GM20000 (cell line): ENCODE data around the gene CMPK1.

ENCODE experiments used
- DNase-seq: peaks from one replicate; pipeline ENCODE4 v3.0.0; 2012; ENCODE audit warnings: low spot score
- TF ChIP-seq, protein P1 (sequence below): IDR thresholded peaks from 2 replicates; pipeline ENCODE4 v1.5.1; 2012; ENCODE audit warnings: mild to moderate bottlenecking, control low read depth; ENCODE audit errors: extremely low read depth, missing control alignments

The CMPK1 gene

DNA sequence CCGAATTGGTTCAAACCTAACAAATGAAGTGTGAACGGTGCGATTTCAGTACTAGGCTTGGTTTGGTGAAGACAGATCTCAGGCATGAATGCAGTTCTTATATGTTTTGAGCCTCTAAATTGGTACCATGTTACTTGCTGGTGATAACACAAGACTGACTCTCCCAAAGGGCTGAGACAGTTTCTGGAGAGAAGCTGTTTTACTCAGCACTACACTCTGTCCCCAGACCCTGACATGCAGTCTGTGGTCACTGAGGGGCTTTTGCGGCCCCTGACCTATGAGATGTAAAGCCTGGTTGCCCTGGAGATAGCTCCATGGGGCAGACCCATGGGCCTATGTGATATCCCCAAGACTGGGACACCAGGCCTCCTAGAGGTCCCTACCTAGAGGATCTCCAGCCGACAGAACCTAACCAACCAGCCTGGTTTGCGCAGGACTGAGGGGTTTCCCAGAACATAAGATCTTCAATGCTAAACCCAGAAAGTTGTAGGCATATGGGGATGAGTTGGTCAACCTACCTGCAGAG lies 63.1 kb downstream of the CMPK1 start:
- no peak for DNase-seq
- TF ChIP-seq, protein P1, sequence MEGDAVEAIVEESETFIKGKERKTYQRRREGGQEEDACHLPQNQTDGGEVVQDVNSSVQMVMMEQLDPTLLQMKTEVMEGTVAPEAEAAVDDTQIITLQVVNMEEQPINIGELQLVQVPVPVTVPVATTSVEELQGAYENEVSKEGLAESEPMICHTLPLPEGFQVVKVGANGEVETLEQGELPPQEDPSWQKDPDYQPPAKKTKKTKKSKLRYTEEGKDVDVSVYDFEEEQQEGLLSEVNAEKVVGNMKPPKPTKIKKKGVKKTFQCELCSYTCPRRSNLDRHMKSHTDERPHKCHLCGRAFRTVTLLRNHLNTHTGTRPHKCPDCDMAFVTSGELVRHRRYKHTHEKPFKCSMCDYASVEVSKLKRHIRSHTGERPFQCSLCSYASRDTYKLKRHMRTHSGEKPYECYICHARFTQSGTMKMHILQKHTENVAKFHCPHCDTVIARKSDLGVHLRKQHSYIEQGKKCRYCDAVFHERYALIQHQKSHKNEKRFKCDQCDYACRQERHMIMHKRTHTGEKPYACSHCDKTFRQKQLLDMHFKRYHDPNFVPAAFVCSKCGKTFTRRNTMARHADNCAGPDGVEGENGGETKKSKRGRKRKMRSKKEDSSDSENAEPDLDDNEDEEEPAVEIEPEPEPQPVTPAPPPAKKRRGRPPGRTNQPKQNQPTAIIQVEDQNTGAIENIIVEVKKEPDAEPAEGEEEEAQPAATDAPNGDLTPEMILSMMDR = no peak

DNA sequence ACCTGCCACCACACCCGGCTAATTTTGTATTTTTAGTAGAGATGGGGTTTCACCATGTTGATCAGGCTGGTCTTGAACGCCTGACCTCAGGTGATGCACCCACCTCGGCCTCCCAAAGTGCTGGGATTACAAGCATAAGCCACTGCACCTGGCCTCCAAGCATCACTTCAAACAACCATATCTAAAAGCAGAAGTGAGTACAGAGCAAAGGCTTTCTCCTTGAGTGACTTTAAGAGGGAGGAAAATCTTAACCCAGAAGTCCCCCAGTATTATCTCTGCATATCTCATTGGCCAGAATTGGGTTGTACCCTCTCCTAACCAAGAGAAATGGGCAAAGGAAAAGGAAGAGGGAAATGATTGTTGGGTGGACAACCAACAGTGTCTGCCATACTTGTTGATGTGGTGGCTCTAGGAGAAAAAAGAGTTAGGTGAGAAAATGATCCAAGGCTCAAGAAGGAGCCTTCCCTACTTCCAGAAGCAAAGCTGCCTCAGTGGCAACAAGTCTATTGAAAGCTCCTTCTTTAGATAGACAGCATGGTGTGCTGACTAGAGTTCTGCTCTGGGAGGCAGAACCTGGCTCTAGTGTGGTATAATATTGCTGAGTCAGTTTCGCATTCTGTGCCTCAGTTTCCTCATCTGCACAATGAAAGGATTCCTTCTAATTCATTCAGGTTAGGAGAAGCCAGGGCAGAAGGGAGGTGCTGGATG lies 65.7 kb downstream of the CMPK1 start:
- TF ChIP-seq, protein P1 = no peak
- no peak for DNase-seq

DNA sequence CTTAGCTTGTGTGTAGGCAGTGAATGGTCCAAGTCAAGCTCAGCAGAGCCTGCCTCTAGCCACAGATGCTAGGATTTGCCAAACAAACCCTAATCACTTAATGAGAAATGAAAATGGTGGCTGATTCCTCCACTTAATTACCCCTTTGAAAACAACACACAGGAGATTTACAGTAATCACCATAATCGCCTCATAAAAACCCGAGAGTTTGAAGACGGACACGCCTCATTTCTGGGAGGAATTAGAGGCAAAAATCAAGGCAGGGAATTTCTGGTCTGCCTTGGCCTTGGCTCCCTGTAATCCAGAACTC lies 66.2 kb downstream of the CMPK1 start:
- DNase-seq = no peak
- TF ChIP-seq, protein P1 = no peak

DNA sequence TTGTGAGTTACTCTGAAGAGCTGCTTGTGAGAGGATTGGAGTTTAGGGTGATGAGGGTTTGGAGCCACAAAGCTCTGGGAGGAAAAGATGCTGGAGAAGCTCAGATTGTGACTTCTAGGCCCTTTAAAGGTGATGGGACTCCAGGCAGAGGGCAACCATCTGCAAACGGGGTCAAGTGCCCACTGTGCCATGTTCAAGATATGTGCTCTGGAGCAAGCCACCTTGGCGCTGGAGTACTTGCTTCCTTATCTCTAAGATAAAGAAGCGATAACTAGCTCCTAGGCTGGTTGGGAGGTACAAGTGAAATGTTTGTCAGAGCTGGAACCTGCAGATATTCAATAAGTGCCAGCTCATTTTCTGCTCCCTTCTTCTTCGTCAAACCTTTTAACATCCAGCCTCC lies 68.2 kb downstream of the CMPK1 start:
- TF ChIP-seq, protein P1 = no peak
- no peak for DNase-seq

DNA sequence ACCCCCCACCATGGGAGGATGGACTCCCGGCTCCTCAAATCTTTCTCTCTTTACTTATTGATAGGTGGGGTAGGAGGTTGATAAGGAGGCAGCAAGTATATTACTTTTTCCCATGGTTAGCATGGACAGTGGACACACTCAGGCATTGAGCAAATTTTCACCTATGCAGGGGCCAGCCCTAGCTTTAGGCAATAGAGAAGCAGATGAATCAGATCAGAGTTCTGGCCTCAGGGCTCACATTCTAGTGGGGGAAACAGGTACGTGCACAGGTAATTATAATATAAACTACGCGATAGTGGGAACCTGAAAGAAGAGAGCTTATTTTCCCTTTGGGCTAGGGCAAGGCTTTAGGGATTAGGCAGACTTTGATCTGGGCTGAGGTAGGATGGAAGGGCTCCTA lies 69.0 kb downstream of the CMPK1 start:
- TF ChIP-seq, protein P1 = no peak
- DNase-seq = no peak

DNA sequence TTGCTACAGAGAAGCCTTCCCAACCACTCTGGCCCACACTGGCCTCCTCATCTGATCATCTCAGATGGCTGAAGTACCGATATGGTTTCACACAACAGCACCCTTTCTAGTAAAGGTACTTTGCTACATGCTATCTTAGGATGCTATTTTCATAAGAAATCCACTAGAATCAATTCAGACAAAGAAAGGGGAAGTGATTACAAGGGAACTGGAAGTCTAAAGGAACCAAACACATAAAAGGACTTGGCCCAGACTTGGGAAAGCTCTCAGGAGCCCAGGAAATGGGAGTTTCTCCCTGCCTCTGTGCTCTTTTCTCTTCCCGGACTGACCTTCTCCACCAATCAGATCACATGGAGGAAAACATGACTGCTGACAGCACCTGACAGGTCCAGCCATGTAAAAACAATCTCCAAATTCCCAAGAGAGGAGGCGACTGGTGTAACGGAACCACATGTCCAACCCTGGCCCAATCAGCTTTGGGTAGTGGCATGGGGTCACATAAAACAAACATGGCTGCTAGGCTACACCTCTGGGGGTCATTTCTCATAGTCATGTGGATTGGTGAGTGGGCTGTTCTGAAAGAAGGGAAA lies 69.8 kb downstream of the CMPK1 start:
- DNase-seq = no peak
- TF ChIP-seq, protein P1 = no peak

DNA sequence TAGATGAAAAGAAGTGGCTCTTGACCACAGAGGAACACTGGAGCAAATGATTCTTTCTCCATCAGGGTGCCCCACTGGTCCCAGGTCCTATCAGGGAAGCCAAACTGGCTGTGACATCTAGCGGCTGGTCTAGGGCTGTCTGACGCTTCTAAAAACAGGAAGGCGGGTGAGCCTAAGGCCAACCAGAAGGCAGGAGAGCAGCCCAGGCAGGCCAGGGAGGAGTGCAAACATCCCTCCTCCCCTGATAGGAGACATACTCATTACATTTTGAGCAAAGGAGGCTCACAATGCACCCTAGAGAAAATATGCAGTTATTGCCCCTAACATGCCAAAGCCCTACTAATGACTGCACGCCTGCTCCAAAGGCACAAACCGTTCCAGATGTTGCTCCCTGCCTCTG lies 72.1 kb downstream of the CMPK1 start:
- no peak for DNase-seq
- TF ChIP-seq, protein P1 = no peak
